Loucy (cell line): ENCODE data around the gene SLC39A1.
"Not testable (repeated sequence)": the region's sequence is repeated elsewhere in the genome, so short reads cannot be mapped to it uniquely, and the experiment has no call there.

Experiments
- H2AFZ ChIP-seq: fragments of 200-600 bp; sonication (generic); 2 replicates; pipeline ENCODE4 v1.6.0; 2016; ENCODE audit warnings: antibody characterized with exemption, mild to moderate bottlenecking, low read length, moderate library complexity
- H3F3A ChIP-seq: fragments of 200-600 bp; 2 replicates; pipeline ENCODE4 v1.6.0; 2016; ENCODE audit warnings: antibody characterized with exemption, low read depth, mild to moderate bottlenecking
- H3K27me3 ChIP-seq: fragments of 200-600 bp; sonication (generic); 2 replicates; pipeline ENCODE4 v1.6.1; 2014; ENCODE audit warnings: low read length, mild to moderate bottlenecking; ENCODE audit not compliant: insufficient read depth, poor library complexity, severe bottlenecking
- H3K36me3 ChIP-seq: fragments of 200-600 bp; sonication (generic); 2 replicates; pipeline ENCODE4 v1.6.1; 2016; ENCODE audit warnings: low read length; ENCODE audit not compliant: insufficient read depth
- H3K4me1 ChIP-seq: fragments of 200-600 bp; sonication (generic); 2 replicates; pipeline ENCODE4 v1.5.1; 2014; ENCODE audit warnings: low read length, mild to moderate bottlenecking; ENCODE audit not compliant: insufficient read depth, poor library complexity, severe bottlenecking
- H3K4me2 ChIP-seq: fragments of 200-600 bp; sonication (generic); 2 replicates; pipeline ENCODE4 v1.6.0; 2014; ENCODE audit warnings: antibody characterized with exemption, low read length, low read depth, mild to moderate bottlenecking; ENCODE audit not compliant: poor library complexity, severe bottlenecking
- H3K4me3 ChIP-seq: fragments of 200-600 bp; sonication (generic); 2 replicates; pipeline ENCODE4 v1.5.1; 2014; ENCODE audit warnings: low read length, mild to moderate bottlenecking, mixed read lengths; ENCODE audit not compliant: poor library complexity, severe bottlenecking
- H3K79me2 ChIP-seq: fragments of 200-600 bp; sonication (generic); 2 replicates; pipeline ENCODE4 v1.6.1; 2014; ENCODE audit warnings: low read length; ENCODE audit not compliant: insufficient read depth
- H3K9ac ChIP-seq: fragments of 200-600 bp; sonication (generic); 2 replicates; pipeline ENCODE4 v1.6.0; 2014; ENCODE audit warnings: mild to moderate bottlenecking, low read depth, low read length, moderate library complexity; ENCODE audit not compliant: poor library complexity, severe bottlenecking
- H3K9me2 ChIP-seq: fragments of 200-600 bp; sonication (generic); replicated peaks from 2 replicates; pipeline ENCODE4 v1.6.1; 2016; ENCODE audit warnings: low read depth, low read length, mixed read lengths
- H3K9me3 ChIP-seq: fragments of 200-600 bp; sonication (generic); 2 replicates; pipeline ENCODE4 v1.6.1; 2014; ENCODE audit warnings: mild to moderate bottlenecking, antibody characterized with exemption, low read length, low read depth; ENCODE audit not compliant: insufficient read depth
- H4K20me1 ChIP-seq: fragments of 200-600 bp; sonication (generic); 2 replicates; pipeline ENCODE4 v1.6.0; 2014; ENCODE audit warnings: antibody characterized with exemption, low read length, mild to moderate bottlenecking; ENCODE audit not compliant: insufficient read depth, poor library complexity, severe bottlenecking
- CTCF ChIP-seq: fragments of 200-600 bp; sonication (generic); conservative IDR thresholded peaks from 2 replicates; pipeline ENCODE4 v1.5.1; 2014; ENCODE audit warnings: mild to moderate bottlenecking, antibody characterized with exemption, low read length
- EZH2phosphoT487 ChIP-seq: fragments of 200-600 bp; IDR thresholded peaks from 2 replicates; pipeline ENCODE4 v1.6.1; 2018; ENCODE audit warnings: antibody characterized with exemption, mild to moderate bottlenecking, moderate library complexity, borderline replicate concordance

SLC39A1 gene

DNA sequence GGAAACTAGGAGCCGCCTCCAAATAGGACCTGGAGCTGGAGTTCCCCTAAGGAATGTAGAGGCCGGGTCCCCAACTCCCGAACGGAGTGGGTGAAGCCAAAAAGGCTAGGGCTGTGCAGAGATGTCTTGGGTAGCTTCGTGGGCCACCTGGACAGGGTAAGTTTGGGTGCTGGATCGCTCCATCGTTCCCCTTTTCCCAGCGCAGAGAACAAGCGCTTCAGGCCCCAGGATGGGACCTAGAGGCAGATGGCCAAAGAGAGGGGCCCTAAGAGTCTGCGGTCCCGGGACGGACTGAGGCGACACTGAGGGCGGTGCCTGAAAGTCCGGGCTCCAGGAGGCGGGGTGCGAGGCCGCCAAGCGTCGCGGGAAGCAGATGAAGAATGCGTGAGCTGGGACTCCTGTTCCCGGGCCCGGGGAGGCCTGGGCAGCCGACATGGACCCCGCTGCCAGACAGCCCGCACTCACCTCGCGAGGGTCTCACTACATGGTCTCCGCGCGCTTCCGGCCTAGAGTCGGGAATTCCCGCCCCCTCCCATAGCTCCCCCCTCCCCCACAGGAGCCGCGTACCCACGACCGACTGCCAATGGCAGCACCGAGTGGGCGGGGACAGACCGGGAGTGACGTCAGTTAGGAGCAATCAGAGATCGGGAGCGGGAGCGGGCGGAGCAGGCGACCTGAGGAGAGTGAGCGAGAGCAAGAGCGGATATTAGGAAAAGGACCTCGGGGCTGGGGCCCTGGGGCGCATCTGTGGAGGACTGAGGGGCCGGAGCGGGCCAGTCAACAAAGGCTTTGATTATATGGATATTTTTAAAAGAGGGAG is at the start of gene SLC39A1:
Gene SLC39A1, minus strand, starts transcription at position 508 of the 820 bp plus-strand sequence. CDS start 822 bp downstream, outside the sequence.
- peaks cover 43% of the 10 kb centered on the region for H3K4me1 ChIP-seq
- H3K9ac ChIP-seq, result peak within 1 kb of the TSS; percentile 85
- H3K9me2 ChIP-seq, result no peaks in the 10 kb centered on the region
- H3K27me3 ChIP-seq, result no peaks in the 10 kb centered on the region
- peak within 1 kb of the TSS; percentile 94 for H3K4me2 ChIP-seq
- H3K36me3 ChIP-seq, result no peaks in the 10 kb centered on the region
- H3F3A ChIP-seq, result no peaks in the 10 kb centered on the region
- H3K79me2 ChIP-seq, result peaks cover 58% of the 10 kb centered on the region
- H4K20me1 ChIP-seq, result peaks cover 6% of the 10 kb centered on the region
- no peaks in the 10 kb centered on the region for H3K9me3 ChIP-seq
- peak within 1 kb of the TSS; percentile 88 for H2AFZ ChIP-seq
- peak within 1 kb of the TSS; percentile 80 for H3K4me3 ChIP-seq
- TF ChIP-seq EZH2phosphoT487 (no peak), CTCF (no peak)

- not testable (repeated sequence) for H3K36me3 ChIP-seq, H3K4me3 ChIP-seq, H3K9me3 ChIP-seq, H4K20me1 ChIP-seq, H3K79me2 ChIP-seq, H3K9ac ChIP-seq, H2AFZ ChIP-seq, H3K4me1 ChIP-seq, H3K9me2 ChIP-seq, H3F3A ChIP-seq, H3K4me2 ChIP-seq, H3K27me3 ChIP-seq
Measured at GRCh38 chr1:154012543-154012942, 49.2 kb upstream of the SLC39A1 start.

- Histone ChIP-seq H4K20me1 (no peaks in the 10 kb centered on the region), H3K4me3 (no peak overlapping the region), H3K79me2 (no peaks in the 10 kb centered on the region), H3K9me2 (no peaks in the 10 kb centered on the region), H2AFZ (no peak overlapping the region), H3K9ac (no peak overlapping the region), H3F3A (no peaks in the 10 kb centered on the region), H3K9me3 (no peaks in the 10 kb centered on the region), H3K36me3 (no peaks in the 10 kb centered on the region), H3K27me3 (no peaks in the 10 kb centered on the region), H3K4me2 (no peak overlapping the region), H3K4me1 (no peaks in the 10 kb centered on the region)
- TF ChIP-seq CTCF, result no peak
- no peak for TF ChIP-seq EZH2phosphoT487
Measured at GRCh38 chr1:154012129-154012528, 48.8 kb upstream of the SLC39A1 start.

DNA sequence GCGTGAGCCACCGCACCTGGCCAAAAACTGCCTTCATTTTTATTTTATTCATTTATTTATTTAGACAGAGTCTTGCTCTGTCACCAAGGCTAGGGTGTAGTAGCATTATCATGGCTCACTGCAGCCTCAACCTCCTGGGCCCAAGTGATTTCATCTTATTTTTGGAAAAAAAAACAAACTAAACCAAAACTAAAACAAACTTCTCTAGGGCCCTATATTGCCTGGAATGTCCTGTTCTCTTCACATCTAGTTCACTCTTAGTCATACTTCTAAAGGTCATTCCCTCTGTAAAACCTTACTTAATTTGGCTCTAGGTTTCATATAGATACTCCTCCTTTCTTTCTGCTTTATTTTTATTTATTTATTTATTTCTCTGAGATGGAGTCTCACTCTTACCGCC is 42.8 kb upstream of the SLC39A1 start:
- Histone ChIP-seq H3K9ac (no peak overlapping the region), H3K9me2 (no peaks in the 10 kb centered on the region), H3K79me2 (no peaks in the 10 kb centered on the region), H3K9me3 (no peaks in the 10 kb centered on the region), H3K36me3 (no peaks in the 10 kb centered on the region), H3K4me2 (no peak overlapping the region), H3F3A (no peaks in the 10 kb centered on the region), H2AFZ (no peak overlapping the region), H3K4me1 (no peaks in the 10 kb centered on the region), H4K20me1 (no peaks in the 10 kb centered on the region), H3K27me3 (no peaks in the 10 kb centered on the region), H3K4me3 (no peak overlapping the region)
- no peak for TF ChIP-seq CTCF
- TF ChIP-seq EZH2phosphoT487, result no peak
